Gastroesophageal sphincter (tissue), 3 donors: ENCODE results near the gene RNF40.

ENCODE experiments used
- EP300 ChIP-seq: sonication (generic); formaldehyde crosslinking; IDR thresholded peaks from one replicate; pipeline ENCODE4 v1.6.1; 2017; ENCODE audit warnings: antibody characterized with exemption, mild to moderate bottlenecking
- TF ChIP-seq, protein P1 (sequence below), 4 experiments: fragments of 200-600 bp in 2 of 4; fragments of 450-650 bp in 2 of 4; sonication (generic) in 1 of 4; IDR thresholded peaks; one replicate each; pipeline ENCODE4 v1.5.1; 2017 to 2019; ENCODE audit warnings: antibody characterized with exemption in 4 of 4, mild to moderate bottlenecking in 2 of 4, moderate library complexity in 2 of 4

DNA sequence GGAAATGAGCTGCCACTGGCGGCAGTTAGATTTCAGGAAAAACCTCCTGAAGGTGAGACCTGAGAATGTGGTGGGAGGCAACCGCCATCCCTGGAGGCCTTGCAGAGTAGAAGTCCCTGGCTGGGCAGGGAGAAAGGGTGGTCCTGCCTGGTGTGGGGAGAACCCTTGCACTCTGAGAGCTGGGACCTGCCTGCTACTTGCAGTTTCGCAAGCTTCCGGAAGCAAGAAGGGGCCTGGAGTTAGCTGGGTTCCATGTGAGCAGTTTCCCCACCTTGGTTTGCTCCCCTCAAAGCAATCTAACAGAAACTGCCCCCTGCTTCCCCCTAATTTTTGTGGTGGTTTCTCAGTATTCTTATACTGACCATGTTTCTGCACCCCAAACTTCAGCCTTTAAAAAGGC is 18.4 kb downstream of the RNF40 start:
- TF ChIP-seq, protein P1, sequence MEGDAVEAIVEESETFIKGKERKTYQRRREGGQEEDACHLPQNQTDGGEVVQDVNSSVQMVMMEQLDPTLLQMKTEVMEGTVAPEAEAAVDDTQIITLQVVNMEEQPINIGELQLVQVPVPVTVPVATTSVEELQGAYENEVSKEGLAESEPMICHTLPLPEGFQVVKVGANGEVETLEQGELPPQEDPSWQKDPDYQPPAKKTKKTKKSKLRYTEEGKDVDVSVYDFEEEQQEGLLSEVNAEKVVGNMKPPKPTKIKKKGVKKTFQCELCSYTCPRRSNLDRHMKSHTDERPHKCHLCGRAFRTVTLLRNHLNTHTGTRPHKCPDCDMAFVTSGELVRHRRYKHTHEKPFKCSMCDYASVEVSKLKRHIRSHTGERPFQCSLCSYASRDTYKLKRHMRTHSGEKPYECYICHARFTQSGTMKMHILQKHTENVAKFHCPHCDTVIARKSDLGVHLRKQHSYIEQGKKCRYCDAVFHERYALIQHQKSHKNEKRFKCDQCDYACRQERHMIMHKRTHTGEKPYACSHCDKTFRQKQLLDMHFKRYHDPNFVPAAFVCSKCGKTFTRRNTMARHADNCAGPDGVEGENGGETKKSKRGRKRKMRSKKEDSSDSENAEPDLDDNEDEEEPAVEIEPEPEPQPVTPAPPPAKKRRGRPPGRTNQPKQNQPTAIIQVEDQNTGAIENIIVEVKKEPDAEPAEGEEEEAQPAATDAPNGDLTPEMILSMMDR (IDR thresholded peaks at IDR 0.05), result no peak
- no peak for TF ChIP-seq EP300
